PC-9 (cell line): ENCODE data around the gene AP5B1. TPM values are rescaled to one million over a fixed set of nuclear protein-coding genes. Genes with fewer than 3 reads are reported as not detected.

Experiments used
- BruUV-seq: library from RNA; stranded (reverse); fragments of 400-500 nt; replicated peaks from 2 replicates; lab custom pipeline; 2021; lab: Mats Ljungman, UMichigan
- CTCF ChIA-PET: fragments of 300-600 bp; sonication (Branson Sonifier 250); formaldehyde crosslinking; loops from one replicate; lab custom pipeline; 2022; ENCODE audit warnings: antibody characterized with exemption; lab: Charles Lee
- POLR2A ChIA-PET: fragments of 300-600 bp; sonication (Branson Sonifier 250); formaldehyde crosslinking; loops from one replicate; lab custom pipeline; 2022; ENCODE audit warnings: antibody characterized with exemption; ENCODE audit not compliant: unreplicated experiment; lab: Charles Lee
- DNase-seq, 2 experiments: peaks; one replicate each; pipeline versions ENCODE4 v3.0.0 to v3.0.0-alpha.2; 2015 to 2022; ENCODE audit warnings: mixed read lengths in 1 of 2
- H2AFZ ChIP-seq: fragments of 200-600 bp; sonication (generic); 2 replicates; pipeline ENCODE4 v1.8.1; 2017; ENCODE audit warnings: antibody characterized with exemption
- H3F3A ChIP-seq: fragments of 200-600 bp; sonication (generic); 2 replicates; pipeline ENCODE4 v1.8.1; 2017; ENCODE audit warnings: antibody characterized with exemption, mild to moderate bottlenecking, low read depth; ENCODE audit not compliant: insufficient read depth
- H3K27ac ChIP-seq: fragments of 200-600 bp; sonication (generic); 2 replicates; pipeline ENCODE4 v1.6.1; 2016; ENCODE audit warnings: mixed run types
- H3K27me3 ChIP-seq: fragments of 200-600 bp; sonication (generic); 2 replicates; pipeline ENCODE4 v1.6.1; 2016; ENCODE audit warnings: low read depth, mixed run types; ENCODE audit not compliant: insufficient read depth
- H3K36me3 ChIP-seq: fragments of 200-600 bp; sonication (generic); 2 replicates; pipeline ENCODE4 v1.6.1; 2016; ENCODE audit warnings: low read depth, mixed run types
- H3K4me1 ChIP-seq: fragments of 200-600 bp; sonication (generic); replicated peaks from 2 replicates; pipeline ENCODE4 v1.6.1; 2016; ENCODE audit warnings: mixed run types; ENCODE audit not compliant: insufficient read depth
- H3K4me2 ChIP-seq: fragments of 200-600 bp; sonication (generic); 2 replicates; pipeline ENCODE4 v1.6.1; 2017; ENCODE audit warnings: mixed run types
- H3K4me3 ChIP-seq: fragments of 200-600 bp; sonication (generic); 2 replicates; pipeline ENCODE4 v1.6.1; 2016; ENCODE audit warnings: mixed run types
- H3K79me2 ChIP-seq: fragments of 200-600 bp; sonication (generic); 2 replicates; pipeline ENCODE4 v1.6.1; 2017; ENCODE audit warnings: low read depth, mixed run types
- H3K9me2 ChIP-seq: fragments of 200-600 bp; sonication (generic); 2 replicates; pipeline ENCODE4 v1.8.1; 2017; ENCODE audit warnings: mild to moderate bottlenecking; ENCODE audit not compliant: insufficient read depth
- H3K9me3 ChIP-seq: fragments of 200-600 bp; sonication (generic); 2 replicates; pipeline ENCODE4 v1.8.1; 2016; ENCODE audit warnings: low read depth; ENCODE audit not compliant: insufficient read depth
- H4K20me1 ChIP-seq: fragments of 200-600 bp; sonication (generic); 2 replicates; pipeline ENCODE4 v1.8.1; 2017; ENCODE audit not compliant: insufficient read depth
- EZH2 ChIP-seq: fragments of 200-600 bp; sonication (generic); IDR thresholded peaks from 2 replicates; pipeline ENCODE4 v1.8.0; 2017; ENCODE audit warnings: antibody characterized with exemption, low read depth
- intact Hi-C: fragments of 100-400 bp; cut with micrococcal nuclease; formaldehyde crosslinking; loops from one replicate; pipeline ENCODE4 v1.10.0; 2022; ENCODE audit not compliant: unreplicated experiment
- total RNA-seq: library from RNA; stranded (reverse); gene quantifications from 2 replicates; pipeline ENCODE4 v1.2.3, GENCODE V29; 2021
- TF ChIP-seq, protein P1 (sequence below): fragments of 200-600 bp; sonication (generic); conservative IDR thresholded peaks from 2 replicates; pipeline ENCODE4 v1.6.1; 2017; ENCODE audit warnings: mixed run types, antibody characterized with exemption, mild to moderate bottlenecking, moderate library complexity

Gene AP5B1
- total RNA-seq, 1 experiment from 2014 or later = 20.8 TPM

DNA sequence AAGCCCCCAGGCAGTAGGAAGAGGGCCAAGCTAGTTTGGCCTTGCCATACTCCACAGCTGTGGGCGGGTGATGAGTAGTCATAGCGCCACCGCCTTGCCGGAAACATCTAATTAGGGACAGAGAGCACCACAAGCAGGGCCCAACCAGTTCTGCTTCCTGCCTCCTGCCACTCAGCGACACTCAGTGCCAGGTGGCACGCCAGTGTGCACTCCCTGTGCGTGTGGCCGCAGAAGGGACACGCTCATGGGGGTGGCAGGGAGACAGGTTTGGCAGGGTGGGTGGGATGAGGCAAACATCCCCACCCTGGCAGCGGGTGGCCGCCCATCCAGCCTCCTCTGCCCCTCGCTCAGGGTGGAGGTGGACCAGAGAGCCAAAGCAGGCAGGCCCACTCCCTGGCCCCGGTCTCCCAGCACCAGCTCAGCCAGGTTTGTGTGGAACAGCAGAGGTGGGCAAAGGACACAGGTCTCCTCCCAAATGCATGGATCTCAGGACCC lies 11.0 kb upstream of the AP5B1 start:
- peak overlapping the region; percentile 98 for H3K4me2 ChIP-seq
- peaks cover 18% of the 10 kb centered on the region for H3K36me3 ChIP-seq
- H3K27me3 ChIP-seq = no peaks in the 10 kb centered on the region
- no TSS peak for BruUV-seq
- ChIA-PET POLR2A (no interaction called here), CTCF (interaction anchor here (0.6 to 1.3 kb wide), 3 partner anchors 68 to 139 kb away, joined by 3 to 4 read pairs (median 3); partner anchors contain the start of gene MUS81)
- DNase-seq = peak; percentile 86 to 91
- peak overlapping the region; percentile 33; the same call in 1 of the 2 replicates for H3K4me3 ChIP-seq
- H3K79me2 ChIP-seq = peaks cover 54% of the 10 kb centered on the region
- peaks cover 65% of the 10 kb centered on the region for H3K4me1 ChIP-seq
- no peak overlapping the region for H2AFZ ChIP-seq
- no peaks in the 10 kb centered on the region for H3K9me3 ChIP-seq
- H3K27ac ChIP-seq = peak overlapping the region; percentile 89
- H3F3A ChIP-seq = peaks cover 28% of the 10 kb centered on the region
- intact Hi-C loops = no loop called here
- no peaks in the 10 kb centered on the region for H3K9me2 ChIP-seq
- TF ChIP-seq EZH2 = no peak
- TF ChIP-seq, protein P1, sequence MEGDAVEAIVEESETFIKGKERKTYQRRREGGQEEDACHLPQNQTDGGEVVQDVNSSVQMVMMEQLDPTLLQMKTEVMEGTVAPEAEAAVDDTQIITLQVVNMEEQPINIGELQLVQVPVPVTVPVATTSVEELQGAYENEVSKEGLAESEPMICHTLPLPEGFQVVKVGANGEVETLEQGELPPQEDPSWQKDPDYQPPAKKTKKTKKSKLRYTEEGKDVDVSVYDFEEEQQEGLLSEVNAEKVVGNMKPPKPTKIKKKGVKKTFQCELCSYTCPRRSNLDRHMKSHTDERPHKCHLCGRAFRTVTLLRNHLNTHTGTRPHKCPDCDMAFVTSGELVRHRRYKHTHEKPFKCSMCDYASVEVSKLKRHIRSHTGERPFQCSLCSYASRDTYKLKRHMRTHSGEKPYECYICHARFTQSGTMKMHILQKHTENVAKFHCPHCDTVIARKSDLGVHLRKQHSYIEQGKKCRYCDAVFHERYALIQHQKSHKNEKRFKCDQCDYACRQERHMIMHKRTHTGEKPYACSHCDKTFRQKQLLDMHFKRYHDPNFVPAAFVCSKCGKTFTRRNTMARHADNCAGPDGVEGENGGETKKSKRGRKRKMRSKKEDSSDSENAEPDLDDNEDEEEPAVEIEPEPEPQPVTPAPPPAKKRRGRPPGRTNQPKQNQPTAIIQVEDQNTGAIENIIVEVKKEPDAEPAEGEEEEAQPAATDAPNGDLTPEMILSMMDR = no peak; the same call in 1 of the 2 replicates
- peaks cover 9% of the 10 kb centered on the region; the same call in 1 of the 2 replicates for H4K20me1 ChIP-seq

DNA sequence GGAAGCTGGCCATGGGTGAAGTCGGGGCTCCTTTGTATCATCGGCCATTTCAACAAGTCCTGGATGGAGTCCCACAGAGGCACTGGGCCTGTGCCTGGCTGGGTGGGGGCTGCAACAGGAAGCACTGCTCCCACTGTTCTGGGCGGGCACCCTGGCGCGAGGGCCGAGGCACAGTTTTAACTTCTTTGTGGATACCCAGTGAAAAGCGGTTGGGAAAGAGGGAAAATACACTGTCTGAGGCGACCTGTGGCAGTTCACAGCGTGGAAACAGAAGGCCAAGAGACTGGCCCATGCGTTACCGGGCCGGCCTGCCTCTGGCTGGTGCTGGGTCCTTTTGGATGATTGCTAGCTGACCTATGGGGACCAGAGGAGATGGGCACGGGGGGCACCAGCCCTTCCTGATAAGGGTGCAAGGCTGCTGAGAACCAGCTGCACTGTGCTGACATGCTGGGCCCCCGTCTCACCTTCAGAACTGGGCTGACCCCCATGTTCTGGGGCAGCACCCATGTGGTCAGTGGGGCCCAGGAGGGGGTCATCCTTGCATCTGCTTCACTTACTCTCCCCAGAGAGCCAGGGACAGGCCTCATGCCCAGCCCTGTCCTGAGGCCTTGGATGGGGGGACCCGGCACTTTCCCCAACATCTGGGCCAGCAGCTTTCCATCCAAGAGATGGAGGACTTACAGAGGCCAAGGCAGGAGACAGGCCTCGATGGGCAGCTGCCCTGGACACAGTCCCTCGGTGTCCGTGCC lies 10.3 kb upstream of the AP5B1 start:
- peak overlapping the region; percentile 89 for H3K27ac ChIP-seq
- peaks cover 70% of the 10 kb centered on the region for H3K4me1 ChIP-seq
- BruUV-seq = no TSS peak
- intact Hi-C loops = no loop called here
- H3K9me3 ChIP-seq = no peaks in the 10 kb centered on the region
- TF ChIP-seq EZH2 = no peak
- peaks cover 27% of the 10 kb centered on the region for H3F3A ChIP-seq
- H3K4me2 ChIP-seq = peak overlapping the region; percentile 98
- H3K4me3 ChIP-seq = no peak overlapping the region
- no peak overlapping the region for H2AFZ ChIP-seq
- peaks cover 54% of the 10 kb centered on the region for H3K79me2 ChIP-seq
- ChIA-PET POLR2A (no interaction called here), CTCF (interaction anchor here (0.6 to 1.3 kb wide), 2 partner anchors 69 to 138 kb away, joined by 3 read pairs; partner anchors contain the start of gene MUS81)
- peaks cover 9% of the 10 kb centered on the region; the same call in 1 of the 2 replicates for H4K20me1 ChIP-seq
- no peaks in the 10 kb centered on the region for H3K27me3 ChIP-seq
- DNase-seq = no peak
- H3K36me3 ChIP-seq = peaks cover 18% of the 10 kb centered on the region
- no peaks in the 10 kb centered on the region for H3K9me2 ChIP-seq

DNA sequence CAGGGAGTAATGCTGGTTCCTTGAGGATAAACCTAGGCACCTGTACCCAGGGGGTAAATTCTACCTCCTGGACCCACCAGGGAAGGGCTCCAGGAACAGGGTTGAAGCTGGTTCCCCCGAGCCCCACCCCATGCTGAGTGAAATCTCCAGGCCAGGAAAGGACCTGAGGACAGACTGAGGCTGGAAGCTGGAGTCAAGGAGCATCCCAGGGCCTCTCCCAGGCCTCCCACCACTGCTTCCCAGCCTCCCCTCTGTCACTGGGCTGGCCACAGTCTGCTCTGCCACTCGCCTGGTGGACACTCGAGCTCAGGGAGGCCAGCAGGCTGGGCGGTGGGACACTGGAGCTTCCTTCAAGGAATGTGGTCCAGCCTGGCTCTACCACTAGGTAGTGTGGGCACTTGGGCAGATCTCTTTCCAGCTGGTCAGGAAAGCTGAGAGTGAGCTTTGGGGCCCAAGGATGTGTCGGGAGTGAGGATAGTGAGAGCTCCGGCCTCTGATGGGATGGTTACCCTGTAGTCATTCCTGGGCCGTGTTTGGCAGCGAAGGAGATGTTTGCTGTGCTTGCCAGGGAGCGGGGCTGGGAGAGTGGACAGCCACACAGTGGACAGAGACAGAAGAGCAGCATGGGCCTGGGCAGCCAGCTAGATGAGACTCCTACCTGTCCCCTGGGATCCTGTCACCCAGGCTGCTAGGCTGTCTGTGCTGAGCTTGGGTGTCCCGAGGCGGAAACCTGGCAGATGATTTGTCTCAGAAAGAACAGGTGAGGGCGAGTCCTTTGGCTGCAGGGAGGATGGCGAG lies 9.5 kb upstream of the AP5B1 start:
- peaks cover 33% of the 10 kb centered on the region for H3F3A ChIP-seq
- peaks cover 12% of the 10 kb centered on the region; the same call in 1 of the 2 replicates for H3K36me3 ChIP-seq
- H2AFZ ChIP-seq = no peak overlapping the region
- ChIA-PET CTCF (no interaction called here), POLR2A (no interaction called here)
- BruUV-seq = no TSS peak
- intact Hi-C loops = no loop called here
- peaks cover 9% of the 10 kb centered on the region; the same call in 1 of the 2 replicates for H4K20me1 ChIP-seq
- H3K27ac ChIP-seq = no peak overlapping the region
- TF ChIP-seq, protein P1 = no peak
- TF ChIP-seq EZH2 = no peak
- no peaks in the 10 kb centered on the region for H3K27me3 ChIP-seq
- no peak overlapping the region for H3K4me3 ChIP-seq
- H3K4me1 ChIP-seq = peaks cover 70% of the 10 kb centered on the region
- no peak for DNase-seq
- H3K9me3 ChIP-seq = no peaks in the 10 kb centered on the region
- H3K4me2 ChIP-seq = peak overlapping the region; percentile 98
- H3K9me2 ChIP-seq = no peaks in the 10 kb centered on the region
- peaks cover 54% of the 10 kb centered on the region for H3K79me2 ChIP-seq
